OCI-LY3 (cell line): ENCODE measurements around the gene BBX.

ENCODE experiments used
- CTCF ChIP-seq: fragments of 200-600, 300-600 bp; sonication (generic); IDR thresholded peaks from 2 replicates; pipeline ENCODE4 v1.5.1; 2014; ENCODE audit warnings: antibody characterized with exemption, low read length, low read depth
- EZH2phosphoT487 ChIP-seq: fragments of 200-600 bp; shearing (Covaris generic); IDR thresholded peaks from 2 replicates; pipeline ENCODE4 v1.6.1; 2018; ENCODE audit warnings: antibody characterized with exemption, mixed run types, low read depth

GRCh38 chr3:107790612-107791011, 267.9 kb downstream of the BBX start:
- TF ChIP-seq CTCF, result no peak
- no peak for TF ChIP-seq EZH2phosphoT487
